Measurements from ENCODE around the gene ROR1. TPM values are rescaled to one million over a fixed set of nuclear protein-coding genes. Genes with fewer than 3 reads are reported as not detected.
A peak's percentile ranks its signal among the peaks of the same experiment; 100 is the strongest.

ROR1 gene
- total and polyA plus RNA-seq, 9 donors: 7.2 to 22.4 (median 11.4) TPM

- no peaks in the 10 kb centered on the region for H3K27me3 ChIP-seq (ENCODE audit: control insufficient read depth, insufficient read depth, low read length)
- H3K36me3 ChIP-seq (ENCODE audit: control insufficient read depth, insufficient read depth, low read length): no peaks in the 10 kb centered on the region
- no peak overlapping the region for H3K27ac ChIP-seq (ENCODE audit: low read length)
- peaks cover 14% of the 10 kb centered on the region for H3K9me3 ChIP-seq (replicated peaks; ENCODE audit: control insufficient read depth, low read depth, low read length)
- no peak overlapping the region for H3K4me3 ChIP-seq (ENCODE audit: low read length)
- no peak for DNase-seq
- WGBS (ENCODE audit: insufficient coverage): 70% methylated on average over 5 of the region's 8 CpGs
- H3K4me1 ChIP-seq (ENCODE audit: control insufficient read depth, insufficient read depth, low read length): no peaks in the 10 kb centered on the region
Observed at GRCh38 chr1:63955370-63956145, 181.7 kb downstream of the ROR1 start.

GRCh38 chr1:63958556-63958955 is 184.7 kb downstream of the ROR1 start:
- no peaks in the 10 kb centered on the region for H3K4me1 ChIP-seq (ENCODE audit: control insufficient read depth, insufficient read depth, low read length)
- no peak for DNase-seq
- WGBS (ENCODE audit: insufficient coverage): no CpG with 5 or more reads among the region's 2 CpGs
- H3K9me3 ChIP-seq (replicated peaks; ENCODE audit: control insufficient read depth, low read depth, low read length): peaks cover 12% of the 10 kb centered on the region
- H3K4me3 ChIP-seq (ENCODE audit: low read length): no peak overlapping the region
- no peaks in the 10 kb centered on the region for H3K27me3 ChIP-seq (ENCODE audit: control insufficient read depth, insufficient read depth, low read length)
- H3K27ac ChIP-seq (ENCODE audit: low read length): no peak overlapping the region
- H3K36me3 ChIP-seq (ENCODE audit: control insufficient read depth, insufficient read depth, low read length): no peaks in the 10 kb centered on the region

- no peak for DNase-seq
- H3K27me3 ChIP-seq (ENCODE audit: control insufficient read depth, insufficient read depth, low read length): no peaks in the 10 kb centered on the region
- 67% methylated on average over 1 of the region's 5 CpGs for WGBS (ENCODE audit: insufficient coverage)
- H3K9me3 ChIP-seq (replicated peaks; ENCODE audit: control insufficient read depth, low read depth, low read length): peaks cover 4% of the 10 kb centered on the region
- no peak overlapping the region for H3K27ac ChIP-seq (ENCODE audit: low read length)
- H3K36me3 ChIP-seq (ENCODE audit: control insufficient read depth, insufficient read depth, low read length): no peaks in the 10 kb centered on the region
- H3K4me1 ChIP-seq (ENCODE audit: control insufficient read depth, insufficient read depth, low read length): no peaks in the 10 kb centered on the region
- no peak overlapping the region for H3K4me3 ChIP-seq (ENCODE audit: low read length)
Observed at GRCh38 chr1:63960326-63960725, 186.5 kb downstream of the ROR1 start.

DNA sequence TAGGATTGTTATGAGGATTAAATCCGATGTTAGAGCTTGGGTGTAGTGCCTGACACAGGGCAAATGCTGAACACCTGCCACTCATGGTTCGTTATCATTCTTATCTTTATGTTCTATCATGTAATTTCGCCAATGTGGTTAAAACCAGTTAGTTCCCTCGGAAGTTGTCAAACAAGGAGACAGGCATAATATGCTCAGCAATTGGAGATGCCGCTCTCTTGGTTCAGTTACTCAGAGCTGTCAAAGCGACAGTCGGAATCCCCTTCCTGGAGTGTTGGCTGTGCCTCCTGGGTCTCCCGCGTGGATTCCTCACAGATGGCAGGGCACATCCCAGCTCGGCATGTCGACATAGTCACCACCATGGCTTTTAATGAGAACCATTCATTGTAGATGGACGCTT is 192.2 kb downstream of the ROR1 start:
- H3K4me3 ChIP-seq (ENCODE audit: low read length): no peak overlapping the region
- H3K36me3 ChIP-seq (ENCODE audit: control insufficient read depth, insufficient read depth, low read length): no peaks in the 10 kb centered on the region
- H3K9me3 ChIP-seq (replicated peaks; ENCODE audit: control insufficient read depth, low read depth, low read length): no peaks in the 10 kb centered on the region
- WGBS (ENCODE audit: insufficient coverage): 93% methylated on average over 10 of the region's 12 CpGs
- DNase-seq: no peak
- H3K27ac ChIP-seq (ENCODE audit: low read length): no peak overlapping the region
- peaks cover 4% of the 10 kb centered on the region for H3K4me1 ChIP-seq (ENCODE audit: control insufficient read depth, insufficient read depth, low read length)
- H3K27me3 ChIP-seq (ENCODE audit: control insufficient read depth, insufficient read depth, low read length): no peaks in the 10 kb centered on the region

GRCh38 chr1:63967901-63968300 is 194.1 kb downstream of the ROR1 start:
- H3K9me3 ChIP-seq (replicated peaks; ENCODE audit: control insufficient read depth, low read depth, low read length): no peaks in the 10 kb centered on the region
- H3K4me1 ChIP-seq (ENCODE audit: control insufficient read depth, insufficient read depth, low read length): peaks cover 4% of the 10 kb centered on the region
- no peak overlapping the region for H3K4me3 ChIP-seq (ENCODE audit: low read length)
- no peak overlapping the region for H3K27ac ChIP-seq (ENCODE audit: low read length)
- no peak for DNase-seq
- no peaks in the 10 kb centered on the region for H3K27me3 ChIP-seq (ENCODE audit: control insufficient read depth, insufficient read depth, low read length)
- H3K36me3 ChIP-seq (ENCODE audit: control insufficient read depth, insufficient read depth, low read length): no peaks in the 10 kb centered on the region
- no CpG with 5 or more reads among the region's 3 CpGs for WGBS (ENCODE audit: insufficient coverage)

- Histone ChIP-seq H3K27me3 (ENCODE audit: control insufficient read depth, insufficient read depth, low read length) (no peaks in the 10 kb centered on the region), H3K4me1 (ENCODE audit: control insufficient read depth, insufficient read depth, low read length) (peaks cover 4% of the 10 kb centered on the region), H3K9me3 (replicated peaks; ENCODE audit: control insufficient read depth, low read depth, low read length) (no peaks in the 10 kb centered on the region), H3K36me3 (ENCODE audit: control insufficient read depth, insufficient read depth, low read length) (no peaks in the 10 kb centered on the region), H3K27ac (ENCODE audit: low read length) (no peak overlapping the region), H3K4me3 (ENCODE audit: low read length) (no peak overlapping the region)
- DNase-seq: no peak
- WGBS (ENCODE audit: insufficient coverage): 38% methylated on average over 1 of the region's 3 CpGs
Observed at GRCh38 chr1:63968663-63969440, 195.0 kb downstream of the ROR1 start.

DNA sequence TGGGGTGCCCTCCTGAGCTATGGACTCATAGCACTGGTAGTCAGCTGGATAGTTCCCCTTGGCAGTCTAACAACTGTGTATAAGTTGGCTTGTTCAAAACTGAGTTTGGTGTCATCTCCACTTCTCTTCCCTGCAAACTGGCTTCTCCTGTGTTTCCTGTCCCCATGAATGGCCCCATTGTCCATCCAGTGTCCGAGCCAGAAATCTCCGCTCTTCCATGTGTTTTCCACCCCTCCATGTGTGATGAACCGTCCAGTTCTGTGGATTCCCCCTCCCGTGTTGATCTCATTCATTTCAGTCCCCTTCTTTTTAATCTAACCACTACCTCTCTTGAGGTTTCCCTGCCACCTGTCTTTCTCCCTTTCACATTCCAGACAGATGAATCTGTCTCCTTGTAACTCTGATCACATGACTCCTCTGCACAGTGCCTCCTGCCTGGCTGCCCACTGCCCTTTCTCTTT is 195.7 kb downstream of the ROR1 start:
- 75% methylated on average over 4 of the region's 4 CpGs for WGBS (ENCODE audit: insufficient coverage)
- no peaks in the 10 kb centered on the region for H3K9me3 ChIP-seq (replicated peaks; ENCODE audit: control insufficient read depth, low read depth, low read length)
- no peaks in the 10 kb centered on the region for H3K27me3 ChIP-seq (ENCODE audit: control insufficient read depth, insufficient read depth, low read length)
- H3K36me3 ChIP-seq (ENCODE audit: control insufficient read depth, insufficient read depth, low read length): no peaks in the 10 kb centered on the region
- no peak overlapping the region for H3K4me3 ChIP-seq (ENCODE audit: low read length)
- peaks cover 4% of the 10 kb centered on the region for H3K4me1 ChIP-seq (ENCODE audit: control insufficient read depth, insufficient read depth, low read length)
- H3K27ac ChIP-seq (ENCODE audit: low read length): no peak overlapping the region
- no peak for DNase-seq

- no peak for DNase-seq
- no peaks in the 10 kb centered on the region for H3K9me3 ChIP-seq (replicated peaks; ENCODE audit: control insufficient read depth, low read depth, low read length)
- no peak overlapping the region for H3K27ac ChIP-seq (ENCODE audit: low read length)
- no peaks in the 10 kb centered on the region for H3K36me3 ChIP-seq (ENCODE audit: control insufficient read depth, insufficient read depth, low read length)
- H3K4me3 ChIP-seq (ENCODE audit: low read length): no peak overlapping the region
- H3K27me3 ChIP-seq (ENCODE audit: control insufficient read depth, insufficient read depth, low read length): no peaks in the 10 kb centered on the region
- peaks cover 4% of the 10 kb centered on the region for H3K4me1 ChIP-seq (ENCODE audit: control insufficient read depth, insufficient read depth, low read length)
- WGBS (ENCODE audit: insufficient coverage): 86% methylated on average over 2 of the region's 3 CpGs
Observed at GRCh38 chr1:63971557-63971956, 197.7 kb downstream of the ROR1 start.

DNA sequence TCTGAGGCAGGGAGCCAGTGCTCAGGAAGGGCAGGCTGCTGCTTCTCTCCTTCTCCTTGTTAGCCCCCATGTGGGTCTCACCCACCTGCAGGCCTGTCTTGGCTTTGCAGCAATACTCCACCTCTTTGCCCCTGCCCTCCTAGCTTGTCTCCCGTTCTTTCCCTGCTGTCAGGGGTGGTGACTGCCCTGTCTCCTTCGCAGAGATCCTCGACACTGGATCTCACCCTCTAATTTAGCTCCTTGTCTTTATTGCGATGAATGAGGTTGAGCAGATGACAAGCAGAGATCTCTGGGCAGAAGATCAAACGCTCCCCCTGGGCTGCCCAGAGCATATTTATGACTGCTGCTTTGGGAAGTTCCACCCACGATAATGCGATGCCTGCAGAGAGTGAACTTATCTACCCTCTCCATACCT is 199.2 kb downstream of the ROR1 start:
- no peaks in the 10 kb centered on the region for H3K27me3 ChIP-seq (ENCODE audit: control insufficient read depth, insufficient read depth, low read length)
- H3K36me3 ChIP-seq (ENCODE audit: control insufficient read depth, insufficient read depth, low read length): no peaks in the 10 kb centered on the region
- H3K27ac ChIP-seq (ENCODE audit: low read length): no peak overlapping the region
- H3K4me1 ChIP-seq (ENCODE audit: control insufficient read depth, insufficient read depth, low read length): peaks cover 2% of the 10 kb centered on the region
- no peaks in the 10 kb centered on the region for H3K9me3 ChIP-seq (replicated peaks; ENCODE audit: control insufficient read depth, low read depth, low read length)
- WGBS (ENCODE audit: insufficient coverage): 33% methylated on average over 5 of the region's 7 CpGs
- DNase-seq: no peak
- H3K4me3 ChIP-seq (ENCODE audit: low read length): no peak overlapping the region

- DNase-seq: peak; percentile 42
- WGBS (ENCODE audit: insufficient coverage): no CpG with 5 or more reads among the region's 6 CpGs
- no peak overlapping the region for H3K27ac ChIP-seq (ENCODE audit: low read length)
- H3K4me1 ChIP-seq (ENCODE audit: control insufficient read depth, insufficient read depth, low read length): no peaks in the 10 kb centered on the region
- no peaks in the 10 kb centered on the region for H3K36me3 ChIP-seq (ENCODE audit: control insufficient read depth, insufficient read depth, low read length)
- no peaks in the 10 kb centered on the region for H3K27me3 ChIP-seq (ENCODE audit: control insufficient read depth, insufficient read depth, low read length)
- no peaks in the 10 kb centered on the region for H3K9me3 ChIP-seq (replicated peaks; ENCODE audit: control insufficient read depth, low read depth, low read length)
- no peak overlapping the region for H3K4me3 ChIP-seq (ENCODE audit: low read length)
Observed at GRCh38 chr1:63974966-63975365, 201.1 kb downstream of the ROR1 start.
